Fibroblast of lung (primary cell): ENCODE measurements around the gene OCLN. TPM values are rescaled to one million over a fixed set of nuclear protein-coding genes. Genes with fewer than 3 reads are reported as not detected.
"Not testable (repeated sequence)": the region's sequence is repeated elsewhere in the genome, so short reads cannot be mapped to it uniquely, and the experiment has no call there.

Experiments
- DNase-seq, 2 donors: peaks; one replicate each; pipeline versions ENCODE4 v3.0.0 to v3.0.0-alpha.2; 2010; ENCODE audit warnings: low read depth in 2 of 2
- H2AFZ ChIP-seq: 2 replicates; pipeline ENCODE4 v1.5.1; 2012; ENCODE audit warnings: low read length, control low read depth, inconsistent platforms
- H3K27ac ChIP-seq: 2 replicates; pipeline ENCODE4 v1.5.1; 2011; ENCODE audit warnings: low read length, control low read depth; ENCODE audit not compliant: insufficient read depth
- H3K27me3 ChIP-seq: 2 replicates; pipeline ENCODE4 v1.5.1; 2011; ENCODE audit warnings: mild to moderate bottlenecking, low read length; ENCODE audit not compliant: control insufficient read depth, insufficient read depth
- H3K36me3 ChIP-seq: 2 replicates; pipeline ENCODE4 v1.5.1; 2011; ENCODE audit warnings: low read length; ENCODE audit not compliant: control insufficient read depth, insufficient read depth
- H3K4me1 ChIP-seq: 2 replicates; pipeline ENCODE4 v1.5.1; 2011; ENCODE audit warnings: low read length; ENCODE audit not compliant: control insufficient read depth, insufficient read depth; ENCODE audit errors: extremely low read depth
- H3K4me2 ChIP-seq: 2 replicates; pipeline ENCODE4 v1.5.1; 2011; ENCODE audit warnings: low read length, control low read depth; ENCODE audit not compliant: insufficient read depth; ENCODE audit errors: extremely low read depth
- H3K4me3 ChIP-seq, 4 experiments: fragments of 200-600 bp in 1 of 4; sonication (generic) in 1 of 4; replicated peaks in 1 of 4; 2 replicates each; pipeline ENCODE4 v1.5.1; 2011 to 2016; ENCODE audit warnings: low read length in 4 of 4, low read depth in 3 of 4, mild to moderate bottlenecking in 3 of 4, control low read depth in 2 of 4, inconsistent platforms in 1 of 4, mixed read lengths in 1 of 4; ENCODE audit not compliant: insufficient read depth in 1 of 4; ENCODE audit errors: control extremely low read depth in 1 of 4
- H3K79me2 ChIP-seq: 2 replicates; pipeline ENCODE4 v1.5.1; 2012; ENCODE audit warnings: mild to moderate bottlenecking, low read length, inconsistent platforms; ENCODE audit not compliant: control insufficient read depth, insufficient read depth
- H3K9ac ChIP-seq: 2 replicates; pipeline ENCODE4 v1.5.1; 2011; ENCODE audit warnings: mild to moderate bottlenecking, low read length, control low read depth; ENCODE audit not compliant: insufficient read depth
- H3K9me3 ChIP-seq: 2 replicates; pipeline ENCODE4 v1.5.1; 2012; ENCODE audit warnings: low read depth, low read length; ENCODE audit not compliant: control insufficient read depth, insufficient read depth
- H4K20me1 ChIP-seq: 2 replicates; pipeline ENCODE4 v1.5.1; 2011; ENCODE audit warnings: low read length; ENCODE audit not compliant: control insufficient read depth, insufficient read depth; ENCODE audit errors: extremely low read depth
- EZH2 ChIP-seq: IDR thresholded peaks from 2 replicates; pipeline ENCODE4 v1.5.1; 2012; ENCODE audit warnings: low read length, control low read depth, mild to moderate bottlenecking; ENCODE audit errors: missing control alignments
- polyA plus RNA-seq, 2 donors: library from polyadenylated mRNA; depleted of rRNA in 1 of 2; stranded (reverse) in 1 of 2; unstranded in 1 of 2; fragments of >200 nt; gene quantifications; 2 replicates each; pipeline ENCODE4 v1.2.1, GENCODE V29; 2011 to 2012; ENCODE audit warnings: missing spikeins in 1 of 2
- total RNA-seq: library from RNA; depleted of rRNA; stranded (reverse); fragments of >200 nt; gene quantifications from 2 replicates; pipeline ENCODE4 v1.2.1, GENCODE V29; 2014
- TF ChIP-seq, protein P1 (sequence below), 2 donors: IDR thresholded peaks in 1 of 2; conservative IDR thresholded peaks in 1 of 2; 1 replicate in 1 of 2; 2 replicates in 1 of 2; pipeline ENCODE4 v1.5.1; 2011 to 2012; ENCODE audit warnings: low read length in 2 of 2, control low read depth in 1 of 2, inconsistent platforms in 1 of 2, low read depth in 1 of 2, mild to moderate bottlenecking in 1 of 2

The OCLN gene
- total and polyA plus RNA-seq, 2 donors (not counting 1 experiment from before 2014, with no cell fraction given) = 3.1 to 7.8 TPM

DNA sequence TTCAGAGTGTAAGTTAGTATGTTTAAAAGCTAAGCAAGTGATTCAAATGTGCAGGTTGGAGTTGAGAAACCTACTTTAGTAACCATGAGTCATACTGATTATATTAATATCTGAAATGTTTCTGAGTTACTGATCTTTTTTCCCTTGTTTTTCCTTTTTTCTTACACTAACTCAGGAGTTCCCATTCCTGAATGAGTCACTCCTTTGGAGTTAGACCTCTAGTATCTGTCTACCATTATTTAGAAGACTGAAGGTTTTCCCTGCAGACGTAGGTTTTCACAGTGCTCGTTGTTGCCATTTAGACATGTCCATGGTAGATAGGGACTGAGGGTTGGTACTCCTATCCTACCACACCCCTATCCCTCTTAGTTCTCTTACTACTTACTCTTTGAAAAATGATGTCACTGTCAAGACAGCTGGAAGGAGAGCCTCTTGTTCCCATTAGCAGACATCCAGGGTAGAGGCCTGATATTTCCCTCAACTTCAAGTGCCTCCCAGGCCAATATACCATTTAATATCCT lies 20.2 kb downstream of the OCLN start:
- H3K36me3 ChIP-seq = no peaks in the 10 kb centered on the region
- H3K9me3 ChIP-seq = no peaks in the 10 kb centered on the region
- no peak overlapping the region for H2AFZ ChIP-seq
- H3K4me1 ChIP-seq = peaks cover 3% of the 10 kb centered on the region
- peak; percentile 85 to 90 for DNase-seq
- no peak overlapping the region for H3K4me2 ChIP-seq
- no peak overlapping the region for H3K9ac ChIP-seq
- no peak overlapping the region for H3K27ac ChIP-seq
- H3K4me3 ChIP-seq = no peak overlapping the region
- H3K27me3 ChIP-seq = no peaks in the 10 kb centered on the region
- no peaks in the 10 kb centered on the region for H3K79me2 ChIP-seq
- TF ChIP-seq EZH2 = no peak
- TF ChIP-seq, protein P1, sequence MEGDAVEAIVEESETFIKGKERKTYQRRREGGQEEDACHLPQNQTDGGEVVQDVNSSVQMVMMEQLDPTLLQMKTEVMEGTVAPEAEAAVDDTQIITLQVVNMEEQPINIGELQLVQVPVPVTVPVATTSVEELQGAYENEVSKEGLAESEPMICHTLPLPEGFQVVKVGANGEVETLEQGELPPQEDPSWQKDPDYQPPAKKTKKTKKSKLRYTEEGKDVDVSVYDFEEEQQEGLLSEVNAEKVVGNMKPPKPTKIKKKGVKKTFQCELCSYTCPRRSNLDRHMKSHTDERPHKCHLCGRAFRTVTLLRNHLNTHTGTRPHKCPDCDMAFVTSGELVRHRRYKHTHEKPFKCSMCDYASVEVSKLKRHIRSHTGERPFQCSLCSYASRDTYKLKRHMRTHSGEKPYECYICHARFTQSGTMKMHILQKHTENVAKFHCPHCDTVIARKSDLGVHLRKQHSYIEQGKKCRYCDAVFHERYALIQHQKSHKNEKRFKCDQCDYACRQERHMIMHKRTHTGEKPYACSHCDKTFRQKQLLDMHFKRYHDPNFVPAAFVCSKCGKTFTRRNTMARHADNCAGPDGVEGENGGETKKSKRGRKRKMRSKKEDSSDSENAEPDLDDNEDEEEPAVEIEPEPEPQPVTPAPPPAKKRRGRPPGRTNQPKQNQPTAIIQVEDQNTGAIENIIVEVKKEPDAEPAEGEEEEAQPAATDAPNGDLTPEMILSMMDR (conservative IDR thresholded peaks at IDR 0.05 in 1 of 2, IDR thresholded peaks at IDR 0.05 in 1 of 2; ENCODE audit: low read depth in 1 of 2, low read length in 2 of 2) = no peak
- H4K20me1 ChIP-seq = no peaks in the 10 kb centered on the region

DNA sequence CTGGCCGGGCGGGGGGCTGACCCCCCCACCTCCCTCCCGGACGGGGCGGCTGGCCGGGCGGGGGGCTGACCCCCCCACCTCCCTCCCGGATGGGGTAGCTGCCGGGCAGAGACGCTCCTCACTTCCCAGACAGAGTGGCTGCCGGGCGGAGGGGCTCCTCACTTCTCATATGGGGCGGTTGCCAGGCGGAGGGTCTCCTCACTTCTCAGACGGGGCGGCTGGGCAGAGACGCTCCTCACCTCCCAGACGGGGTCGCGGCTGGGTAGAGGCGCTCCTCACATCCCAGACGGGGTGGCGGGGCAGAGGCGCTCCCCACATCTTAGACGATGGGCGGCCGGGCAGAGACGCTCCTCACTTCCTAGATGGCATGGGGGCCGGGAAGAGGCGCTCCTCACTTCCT lies 23.0 kb downstream of the OCLN start:
- not testable (repeated sequence) for H3K27ac ChIP-seq, H3K4me3 ChIP-seq, H3K9ac ChIP-seq, H3K27me3 ChIP-seq, H3K9me3 ChIP-seq, H2AFZ ChIP-seq, H3K4me2 ChIP-seq, H3K79me2 ChIP-seq, H4K20me1 ChIP-seq, H3K36me3 ChIP-seq, DNase-seq, H3K4me1 ChIP-seq

DNA sequence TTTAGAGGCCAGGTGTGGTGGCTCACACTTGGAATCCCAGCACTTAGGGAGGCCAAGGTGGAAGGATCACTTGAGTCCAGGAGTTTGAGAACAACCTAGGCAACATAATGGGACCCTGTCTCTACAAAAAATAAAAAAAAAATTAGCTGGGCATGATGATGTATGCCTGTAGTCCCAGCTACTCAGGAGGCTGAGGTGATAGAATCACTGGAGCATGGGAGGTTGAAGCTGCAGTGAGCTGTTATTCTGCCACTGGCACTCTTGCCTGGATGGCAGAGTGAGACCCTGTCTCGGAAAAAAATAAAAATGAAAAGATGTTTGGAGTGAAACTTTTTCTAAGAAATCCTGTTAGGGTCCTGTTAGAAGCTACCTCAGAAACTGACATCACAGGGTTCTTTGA lies 24.2 kb downstream of the OCLN start:
- no peaks in the 10 kb centered on the region for H3K36me3 ChIP-seq
- no peak for DNase-seq
- H3K4me2 ChIP-seq = no peak overlapping the region
- H3K9ac ChIP-seq = no peak overlapping the region
- H3K4me3 ChIP-seq = no peak overlapping the region
- no peaks in the 10 kb centered on the region for H4K20me1 ChIP-seq
- H3K79me2 ChIP-seq = no peaks in the 10 kb centered on the region
- H3K9me3 ChIP-seq = no peaks in the 10 kb centered on the region
- no peak overlapping the region for H2AFZ ChIP-seq
- no peaks in the 10 kb centered on the region for H3K27me3 ChIP-seq
- H3K27ac ChIP-seq = no peak overlapping the region
- H3K4me1 ChIP-seq = peaks cover 3% of the 10 kb centered on the region
- TF ChIP-seq, protein P1 (conservative IDR thresholded peaks at IDR 0.05 in 1 of 2, IDR thresholded peaks at IDR 0.05 in 1 of 2; ENCODE audit: low read depth in 1 of 2, low read length in 2 of 2) = no peak
- no peak for TF ChIP-seq EZH2
